ENCODE results near the gene CD300LG. TPM values are rescaled to one million over a fixed set of nuclear protein-coding genes. Genes with fewer than 3 reads are reported as not detected.

Gene CD300LG
- total and polyA plus RNA-seq, 7 experiments from 2014 or later, result not detected

Other genes starting within 250 kb of the CD300LG start
- gene MEOX1, start 185.3 kb upstream of the CD300LG start, total RNA-seq, result 1 to 10 TPM in 1 of 5 experiments, under 1 TPM in 4; 0.37 to 2.5 (median 0.54) TPM
- 1 to 10 TPM in 1 of 2 donors, under 1 TPM in 1; 0.40 to 1.5 TPM for gene MEOX1, start 185.3 kb upstream of the CD300LG start, polyA plus RNA-seq
- not detected for gene SOST, start 88.4 kb upstream of the CD300LG start, total RNA-seq
- not detected for gene SOST, start 88.4 kb upstream of the CD300LG start, polyA plus RNA-seq
- 10 to 100 TPM in 3 of 5 experiments, 1 to 10 TPM in 2; 8.5 to 31.0 (median 11.0) TPM for gene DUSP3, start 68.2 kb upstream of the CD300LG start, total RNA-seq
- gene DUSP3, start 68.2 kb upstream of the CD300LG start, polyA plus RNA-seq, result 1 to 10 TPM; 5.4 to 6.1 TPM
- not detected for gene CFAP97D1, start 66.7 kb upstream of the CD300LG start, total RNA-seq
- not detected for gene CFAP97D1, start 66.7 kb upstream of the CD300LG start, polyA plus RNA-seq
- 1 to 10 TPM in 1 of 5 experiments, under 1 TPM in 1, not detected in 3; 0.32 to 1.4 TPM for gene MPP3, start 14.0 kb upstream of the CD300LG start, total RNA-seq
- not detected for gene MPP3, start 14.0 kb upstream of the CD300LG start, polyA plus RNA-seq
- gene MPP2, start 60.4 kb downstream of the CD300LG start, total RNA-seq, result 1 to 10 TPM in 4 of 5 experiments, under 1 TPM in 1; 0.24 to 9.3 (median 3.7) TPM
- gene MPP2, start 60.4 kb downstream of the CD300LG start, polyA plus RNA-seq, result 1 to 10 TPM; 1.3 to 2.2 TPM
- not detected for gene PPY, start 95.3 kb downstream of the CD300LG start, total RNA-seq
- not detected for gene PPY, start 95.3 kb downstream of the CD300LG start, polyA plus RNA-seq
- not detected for gene PYY, start 106.8 kb downstream of the CD300LG start, total RNA-seq
- not detected for gene PYY, start 106.8 kb downstream of the CD300LG start, polyA plus RNA-seq
- 1 to 10 TPM in 2 of 5 experiments, under 1 TPM in 3; 0.19 to 1.9 (median 0.20) TPM for gene NAGS, start 157.4 kb downstream of the CD300LG start, total RNA-seq
- gene NAGS, start 157.4 kb downstream of the CD300LG start, polyA plus RNA-seq, result 1 to 10 TPM in 1 of 2 donors, under 1 TPM in 1; 0.41 to 2.6 TPM
- 10 to 100 TPM; 12.1 to 32.0 (median 30.5) TPM for gene TMEM101, start 167.8 kb downstream of the CD300LG start, total RNA-seq
- gene TMEM101, start 167.8 kb downstream of the CD300LG start, polyA plus RNA-seq, result 10 to 100 TPM; 33.8 to 36.0 TPM
- gene LSM12, start 219.5 kb downstream of the CD300LG start, total RNA-seq, result 10 to 100 TPM; 29.3 to 67.9 (median 33.2) TPM
- gene LSM12, start 219.5 kb downstream of the CD300LG start, polyA plus RNA-seq, result 10 to 100 TPM; 69.5 to 72.5 TPM
- gene G6PC3, start 223.6 kb downstream of the CD300LG start, total RNA-seq, result 10 to 100 TPM in 4 of 5 experiments, 1 to 10 TPM in 1; 9.4 to 25.8 (median 13.9) TPM
- 10 to 100 TPM; 18.3 to 18.5 TPM for gene G6PC3, start 223.6 kb downstream of the CD300LG start, polyA plus RNA-seq

All from naive thymus-derived CD4-positive, alpha-beta T cell (primary cell).